Gastrocnemius medialis (tissue), 4 donors: Measurements from ENCODE around the gene KDM6A.

Experiments used
- CTCF ChIP-seq, 5 experiments: fragments of 450-650 bp in 3 of 5; fragments of 200-600 bp in 2 of 5; sonication (generic) in 2 of 5; IDR thresholded peaks in 4 of 5; conservative IDR thresholded peaks in 1 of 5; 1 replicate in 4 of 5; 2 replicates in 1 of 5; pipeline ENCODE4 v1.5.1; 2016 to 2019; ENCODE audit warnings: antibody characterized with exemption in 5 of 5, mild to moderate bottlenecking in 3 of 5, moderate library complexity in 3 of 5
- POLR2A ChIP-seq, 2 donors: fragments of 450-650 bp; IDR thresholded peaks; one replicate each; pipeline ENCODE4 v1.6.1; 2017; ENCODE audit warnings: antibody characterized with exemption in 2 of 2, mild to moderate bottlenecking in 2 of 2, moderate library complexity in 2 of 2

- TF ChIP-seq POLR2A (IDR thresholded peaks at IDR 0.05) = no peak
- no peak for TF ChIP-seq CTCF (IDR thresholded peaks at IDR 0.05 in 4 of 5, conservative IDR thresholded peaks at IDR 0.05 in 1 of 5)
Measured at GRCh38 chrX:44842550-44843317, 30.3 kb upstream of the KDM6A start.
